GM12878 (cell line): Measurements from ENCODE around the gene SEPTIN11. TPM values are rescaled to one million over a fixed set of nuclear protein-coding genes. Genes with fewer than 3 reads are reported as not detected.

ENCODE experiments used
- ATAC-seq: fragments of 200-7000 bp; cut with Tn5 transposase; 3 replicates; pipeline ENCODE4 v1.9.1; 2020; ENCODE audit warnings: mild to moderate bottlenecking, moderate library complexity
- BruUV-seq: library from RNA; stranded (reverse); fragments of 400-500 nt; replicated peaks from 2 replicates; lab custom pipeline; 2021; lab: Mats Ljungman, UMichigan
- CTCF ChIA-PET: fragments of 300-600 bp; sonication (Branson Sonifier 250); formaldehyde crosslinking; extraction: SDS; loops from one replicate; lab custom pipeline; 2021; ENCODE audit warnings: inconsistent platforms; lab: Yijun Ruan, JAX
- POLR2A ChIA-PET: fragments of 350-600 bp; formaldehyde crosslinking; extraction: SDS; loops from one replicate; lab custom pipeline; 2021; ENCODE audit warnings: inconsistent platforms; lab: Charles Lee
- RAD21 ChIA-PET: fragments of 300-600 bp; sonication (Branson Sonifier 250); formaldehyde crosslinking; loops from one replicate; lab custom pipeline; 2023; ENCODE audit warnings: antibody characterized with exemption; ENCODE audit not compliant: unreplicated experiment; lab: Charles Lee
- SMC1A ChIA-PET: fragments of 300-600 bp; sonication (Branson Sonifier 250); formaldehyde crosslinking; loops from one replicate; lab custom pipeline; 2023; ENCODE audit not compliant: unreplicated experiment, uncharacterized antibody; lab: Charles Lee
- DNase-seq: peaks from one replicate; pipeline ENCODE4 v3.0.0-alpha.2; 2011; ENCODE audit warnings: low read depth, low spot score
- FAIRE-seq: peaks from 3 replicates; lab custom pipeline; 2011; peaks lifted over from hg19 to GRCh38; lab: Jason Lieb, UNC
- H2AFZ ChIP-seq: 2 replicates; pipeline ENCODE4 v1.6.0; 2011; ENCODE audit warnings: low read depth, low read length, control low read depth; ENCODE audit not compliant: control insufficient read depth
- H3K27ac ChIP-seq: 2 replicates; pipeline ENCODE4 v1.5.1; 2011; ENCODE audit warnings: control low read depth; ENCODE audit not compliant: control insufficient read depth, insufficient read depth
- H3K27me3 ChIP-seq, 2 experiments: replicated peaks in 1 of 2; 2 replicates each; pipeline versions ENCODE4 v1.6.0 to v1.6.1; 2011; ENCODE audit warnings: low read length in 1 of 2; ENCODE audit not compliant: control insufficient read depth in 2 of 2, insufficient read depth in 2 of 2
- H3K36me3 ChIP-seq, 2 experiments: 2 replicates each; pipeline ENCODE4 v1.5.1; 2011; ENCODE audit warnings: low read length in 1 of 2; ENCODE audit not compliant: control insufficient read depth in 2 of 2, insufficient read depth in 2 of 2
- H3K4me1 ChIP-seq: 2 replicates; pipeline ENCODE4 v1.6.1; 2011; ENCODE audit warnings: mild to moderate bottlenecking, low read length, moderate library complexity, mixed read lengths; ENCODE audit not compliant: control insufficient read depth, insufficient read depth
- H3K4me2 ChIP-seq: 2 replicates; pipeline ENCODE4 v1.6.0; 2011; ENCODE audit warnings: control low read depth; ENCODE audit not compliant: control insufficient read depth, insufficient read depth
- H3K4me3 ChIP-seq: fragments of 200-600 bp; sonication (generic); 2 replicates; pipeline ENCODE4 v1.5.1; 2016
- H3K79me2 ChIP-seq: 2 replicates; pipeline ENCODE4 v1.6.0; 2011; ENCODE audit warnings: low read length; ENCODE audit not compliant: control insufficient read depth, insufficient read depth
- H3K9ac ChIP-seq: 2 replicates; pipeline ENCODE4 v1.8.0; 2011; ENCODE audit warnings: low read length, control low read depth, mixed read lengths; ENCODE audit not compliant: control insufficient read depth, insufficient read depth
- H3K9me3 ChIP-seq: replicated peaks from 3 replicates; pipeline ENCODE4 v1.5.1; 2011; ENCODE audit warnings: mild to moderate bottlenecking, low read length; ENCODE audit not compliant: control insufficient read depth, insufficient read depth
- H4K20me1 ChIP-seq: 2 replicates; pipeline ENCODE4 v1.6.0; 2011; ENCODE audit not compliant: control insufficient read depth, insufficient read depth
- IKZF1 ChIP-seq: fragments of 450-650 bp; conservative IDR thresholded peaks from 2 replicates; pipeline ENCODE4 v1.6.1; 2017; ENCODE audit warnings: antibody characterized with exemption, mild to moderate bottlenecking
- POLR2A ChIP-seq: IDR thresholded peaks from 2 replicates; pipeline ENCODE4 v1.6.1; 2011; ENCODE audit warnings: low read depth, mild to moderate bottlenecking, low read length
- RAD21 ChIP-seq: IDR thresholded peaks from 2 replicates; pipeline ENCODE4 v1.6.1; 2011; ENCODE audit warnings: mild to moderate bottlenecking, low read depth, low read length, moderate library complexity; ENCODE audit not compliant: insufficient read depth
- TCF7 ChIP-seq: IDR thresholded peaks from 2 replicates; pipeline ENCODE4 v1.6.1; 2014; ENCODE audit warnings: antibody characterized with exemption, borderline replicate concordance
- YBX1 ChIP-seq: fragments of 450-650 bp; IDR thresholded peaks from 2 replicates; pipeline ENCODE4 v1.6.1; 2016; ENCODE audit warnings: antibody characterized with exemption
- ZNF384 ChIP-seq: IDR thresholded peaks from 2 replicates; pipeline ENCODE4 v1.6.1; 2012; ENCODE audit warnings: low read depth, mild to moderate bottlenecking, low read length, improper control_type of control experiment, borderline replicate concordance
- WGBS: methylation state at CpG from one replicate; pipeline ENCODE4 v1.1.6; 2016; ENCODE audit warnings: low lambda C conversion rate; ENCODE audit not compliant: insufficient replicate concordance, insufficient coverage; ENCODE audit errors: missing lambda C conversion rate; 5-methylcytosine and 5-hydroxymethylcytosine counted together
- in situ Hi-C: fragments of 300-500 bp; cut with MboI; formaldehyde crosslinking; loops from 9 replicates; pipeline ENCODE4 v1.14.3; 2018; ENCODE audit warnings: mixed read lengths
- intact Hi-C: fragments of 100-400 bp; cut with micrococcal nuclease; formaldehyde crosslinking; loops from one replicate; pipeline ENCODE4 v1.14.2; 2022; ENCODE audit not compliant: unreplicated experiment
- polyA plus RNA-seq, 11 experiments: library from polyadenylated mRNA; depleted of rRNA in 4 of 11; unstranded in 6 of 11; stranded (reverse) in 5 of 11; fragments of >200 nt; fragmentation: Nextera tagmentation in 4 of 11; fragmentation: Illumina TruSeq in 1 of 11; extraction: Ambion mirVana in 4 of 11; extraction: Trizol in 1 of 11; gene quantifications; 1 replicate in 1 of 11; 2 replicates in 10 of 11; pipeline versions ENCODE4 v1.2.1 to v1.2.3, GENCODE V29; 2011 to 2016; ENCODE audit warnings: inconsistent platforms in 2 of 11, missing spikeins in 2 of 11, low read depth in 1 of 11
- total RNA-seq, 4 experiments: library from RNA; depleted of rRNA in 3 of 4; stranded (reverse); fragments of >200 nt in 3 of 4; fragmentation: Illumina TruSeq in 1 of 4; extraction: Trizol in 1 of 4; gene quantifications; 2 replicates each; pipeline versions ENCODE4 v1.2.1 to v1.2.3, GENCODE V29; 2013 to 2021
- TF ChIP-seq, protein P1 (sequence below): fragments of 450-650 bp; IDR thresholded peaks from 2 replicates; pipeline ENCODE4 v1.6.1; 2018; ENCODE audit warnings: borderline replicate concordance, mild to moderate bottlenecking; ENCODE audit not compliant: partially characterized antibody
- TF ChIP-seq, protein P2 (sequence below): IDR thresholded peaks from 2 replicates; pipeline ENCODE4 v1.6.1; 2012; ENCODE audit warnings: mild to moderate bottlenecking, low read depth, low read length
- TF ChIP-seq, protein P3 (sequence below): IDR thresholded peaks from 2 replicates; pipeline ENCODE4 v1.6.1; 2011; ENCODE audit warnings: mild to moderate bottlenecking, low read depth, low read length, moderate library complexity; ENCODE audit not compliant: insufficient replicate concordance

Gene SEPTIN11
- total and polyA plus RNA-seq, 10 of the 15 experiments (the other 5 are each of a cell fraction or from before 2014, with no cell fraction given), result 24.7 to 160 (median 91.3) TPM

DNA sequence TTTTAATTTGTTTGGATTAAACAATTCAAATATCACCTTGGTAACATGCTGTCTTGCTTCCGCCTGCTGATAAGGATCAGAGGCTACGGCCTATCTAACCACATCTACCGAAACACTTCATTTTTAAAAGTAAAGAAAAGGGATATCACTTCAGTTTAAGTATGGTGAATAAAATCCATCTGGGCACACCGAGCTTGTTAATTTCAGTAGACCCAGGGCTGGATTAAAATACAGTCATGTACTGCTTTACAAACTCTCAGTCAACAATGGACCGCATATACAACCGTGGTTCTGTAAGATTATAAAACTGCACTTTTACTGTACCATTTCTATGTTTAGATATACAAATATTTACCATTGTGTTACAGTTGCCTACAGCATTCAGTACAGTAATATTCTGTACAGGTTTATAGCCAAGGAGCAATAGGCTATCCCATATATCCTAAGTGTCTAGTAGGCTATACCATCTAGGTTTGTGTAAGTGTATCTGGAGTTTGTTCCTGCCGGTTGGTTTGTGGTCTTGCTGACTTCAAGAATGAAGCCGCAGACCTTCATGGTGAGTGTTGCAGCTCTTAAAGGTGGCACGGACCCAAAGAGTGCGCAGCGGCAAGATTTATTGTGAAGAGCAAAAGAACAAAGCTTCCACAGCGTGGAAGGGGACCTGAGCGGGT, 40.0 kb downstream of the SEPTIN11 start:
- ChIA-PET CTCF (interaction anchor here (2.4 kb wide), 1 partner anchor 55 kb away, joined by 8 read pairs; no protein-coding TSS in a partner anchor), SMC1A (interaction anchor here (1.0 to 7.3 kb wide), 6 partner anchors 8 to 33 kb away, joined by 3 to 58 read pairs (median 10); no protein-coding TSS in a partner anchor), RAD21 (no interaction called here), POLR2A (interaction anchor here (2.6 kb wide), 1 partner anchor 37 kb away, joined by 8 read pairs; no protein-coding TSS in a partner anchor)
- Histone ChIP-seq H4K20me1 (no peaks in the 10 kb centered on the region), H3K27ac (no peak overlapping the region), H3K27me3 (no peaks in the 10 kb centered on the region), H3K4me2 (no peak overlapping the region), H3K79me2 (peaks cover 88% of the 10 kb centered on the region), H3K4me3 (no peak overlapping the region), H3K36me3 (no peaks in the 10 kb centered on the region; a peak in 1 of 4 replicates), H2AFZ (no peak overlapping the region), H3K9ac (no peak overlapping the region), H3K9me3 (peaks cover 4% of the 10 kb centered on the region; the same call in 2 of the 3 replicates), H3K4me1 (peaks cover 47% of the 10 kb centered on the region)
- TF ChIP-seq, protein P1, sequence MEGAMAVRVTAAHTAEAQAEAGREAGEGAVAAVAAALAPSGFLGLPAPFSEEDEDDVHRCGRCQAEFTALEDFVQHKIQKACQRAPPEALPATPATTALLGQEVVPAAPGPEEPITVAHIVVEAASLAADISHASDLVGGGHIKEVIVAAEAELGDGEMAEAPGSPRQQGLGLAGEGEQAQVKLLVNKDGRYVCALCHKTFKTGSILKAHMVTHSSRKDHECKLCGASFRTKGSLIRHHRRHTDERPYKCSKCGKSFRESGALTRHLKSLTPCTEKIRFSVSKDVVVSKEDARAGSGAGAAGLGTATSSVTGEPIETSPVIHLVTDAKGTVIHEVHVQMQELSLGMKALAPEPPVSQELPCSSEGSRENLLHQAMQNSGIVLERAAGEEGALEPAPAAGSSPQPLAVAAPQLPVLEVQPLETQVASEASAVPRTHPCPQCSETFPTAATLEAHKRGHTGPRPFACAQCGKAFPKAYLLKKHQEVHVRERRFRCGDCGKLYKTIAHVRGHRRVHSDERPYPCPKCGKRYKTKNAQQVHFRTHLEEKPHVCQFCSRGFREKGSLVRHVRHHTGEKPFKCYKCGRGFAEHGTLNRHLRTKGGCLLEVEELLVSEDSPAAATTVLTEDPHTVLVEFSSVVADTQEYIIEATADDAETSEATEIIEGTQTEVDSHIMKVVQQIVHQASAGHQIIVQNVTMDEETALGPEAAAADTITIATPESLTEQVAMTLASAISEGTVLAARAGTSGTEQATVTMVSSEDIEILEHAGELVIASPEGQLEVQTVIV, result no peak
- TF ChIP-seq TCF7 (no peak), IKZF1 (no peak), POLR2A (no peak), YBX1 (no peak), RAD21 (no peak), ZNF384 (no peak)
- TF ChIP-seq, protein P2, sequence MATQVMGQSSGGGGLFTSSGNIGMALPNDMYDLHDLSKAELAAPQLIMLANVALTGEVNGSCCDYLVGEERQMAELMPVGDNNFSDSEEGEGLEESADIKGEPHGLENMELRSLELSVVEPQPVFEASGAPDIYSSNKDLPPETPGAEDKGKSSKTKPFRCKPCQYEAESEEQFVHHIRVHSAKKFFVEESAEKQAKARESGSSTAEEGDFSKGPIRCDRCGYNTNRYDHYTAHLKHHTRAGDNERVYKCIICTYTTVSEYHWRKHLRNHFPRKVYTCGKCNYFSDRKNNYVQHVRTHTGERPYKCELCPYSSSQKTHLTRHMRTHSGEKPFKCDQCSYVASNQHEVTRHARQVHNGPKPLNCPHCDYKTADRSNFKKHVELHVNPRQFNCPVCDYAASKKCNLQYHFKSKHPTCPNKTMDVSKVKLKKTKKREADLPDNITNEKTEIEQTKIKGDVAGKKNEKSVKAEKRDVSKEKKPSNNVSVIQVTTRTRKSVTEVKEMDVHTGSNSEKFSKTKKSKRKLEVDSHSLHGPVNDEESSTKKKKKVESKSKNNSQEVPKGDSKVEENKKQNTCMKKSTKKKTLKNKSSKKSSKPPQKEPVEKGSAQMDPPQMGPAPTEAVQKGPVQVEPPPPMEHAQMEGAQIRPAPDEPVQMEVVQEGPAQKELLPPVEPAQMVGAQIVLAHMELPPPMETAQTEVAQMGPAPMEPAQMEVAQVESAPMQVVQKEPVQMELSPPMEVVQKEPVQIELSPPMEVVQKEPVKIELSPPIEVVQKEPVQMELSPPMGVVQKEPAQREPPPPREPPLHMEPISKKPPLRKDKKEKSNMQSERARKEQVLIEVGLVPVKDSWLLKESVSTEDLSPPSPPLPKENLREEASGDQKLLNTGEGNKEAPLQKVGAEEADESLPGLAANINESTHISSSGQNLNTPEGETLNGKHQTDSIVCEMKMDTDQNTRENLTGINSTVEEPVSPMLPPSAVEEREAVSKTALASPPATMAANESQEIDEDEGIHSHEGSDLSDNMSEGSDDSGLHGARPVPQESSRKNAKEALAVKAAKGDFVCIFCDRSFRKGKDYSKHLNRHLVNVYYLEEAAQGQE, result no peak
- TF ChIP-seq, protein P3, sequence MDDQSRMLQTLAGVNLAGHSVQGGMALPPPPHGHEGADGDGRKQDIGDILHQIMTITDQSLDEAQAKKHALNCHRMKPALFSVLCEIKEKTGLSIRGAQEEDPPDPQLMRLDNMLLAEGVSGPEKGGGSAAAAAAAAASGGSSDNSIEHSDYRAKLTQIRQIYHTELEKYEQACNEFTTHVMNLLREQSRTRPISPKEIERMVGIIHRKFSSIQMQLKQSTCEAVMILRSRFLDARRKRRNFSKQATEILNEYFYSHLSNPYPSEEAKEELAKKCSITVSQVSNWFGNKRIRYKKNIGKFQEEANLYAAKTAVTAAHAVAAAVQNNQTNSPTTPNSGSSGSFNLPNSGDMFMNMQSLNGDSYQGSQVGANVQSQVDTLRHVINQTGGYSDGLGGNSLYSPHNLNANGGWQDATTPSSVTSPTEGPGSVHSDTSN, result no peak
- intact Hi-C loops (no loop called here), in situ Hi-C loops (no loop called here)
- BruUV-seq, result no TSS peak
- FAIRE-seq (no peak), ATAC-seq (no peak), DNase-seq (no peak)
- WGBS, result 97% methylated on average over 13 of the region's 13 CpGs
